Stomach (tissue), 9 donors: ENCODE data around the gene PRKD1. TPM values are rescaled to one million over a fixed set of nuclear protein-coding genes. Genes with fewer than 3 reads are reported as not detected.

Source experiments
- DNase-seq, 2 donors: peaks; one replicate each; pipeline versions ENCODE4 v3.0.0 to v3.0.0-alpha.2; 2013 to 2019
- H3K27ac ChIP-seq, 5 donors: fragments of 200-600 bp in 4 of 5; sonication (generic) in 4 of 5; one replicate each; pipeline ENCODE4 v1.5.1; 2013 to 2019; ENCODE audit warnings: mild to moderate bottlenecking in 1 of 5, moderate library complexity in 1 of 5
- H3K27me3 ChIP-seq, 3 donors: fragments of 200-600 bp; sonication (generic); one replicate each; pipeline ENCODE4 v1.5.1; 2017 to 2019; ENCODE audit warnings: mixed run types in 1 of 3
- H3K36me3 ChIP-seq, 4 donors: fragments of 200-600 bp; sonication (generic); 1 replicate in 3 of 4; 2 replicates in 1 of 4; pipeline ENCODE4 v1.5.1; 2016 to 2019
- H3K4me1 ChIP-seq, 4 donors: fragments of 200-600 bp; sonication (generic); one replicate each; pipeline ENCODE4 v1.5.1; 2016 to 2019
- H3K4me3 ChIP-seq, 4 donors: fragments of 200-600 bp; sonication (generic) in 3 of 4; one replicate each; pipeline ENCODE4 v1.5.1; 2016 to 2019; ENCODE audit warnings: mild to moderate bottlenecking in 1 of 4
- H3K9me3 ChIP-seq, 4 donors: fragments of 200-600 bp; sonication (generic); one replicate each; pipeline ENCODE4 v1.5.1; 2016 to 2019
- CTCF ChIP-seq, 7 experiments: fragments of 450-650 bp in 4 of 7; fragments of 200-600 bp in 3 of 7; sonication (generic) in 3 of 7; IDR thresholded peaks; one replicate each; pipeline ENCODE4 v1.5.1; 2016 to 2019; ENCODE audit warnings: antibody characterized with exemption in 7 of 7, control low read depth in 2 of 7, mild to moderate bottlenecking in 1 of 7
- EP300 ChIP-seq: sonication (generic); formaldehyde crosslinking; IDR thresholded peaks from one replicate; pipeline ENCODE4 v1.6.1; 2017; ENCODE audit warnings: antibody characterized with exemption
- POLR2A ChIP-seq, 4 donors: fragments of 450-650 bp; IDR thresholded peaks; one replicate each; pipeline ENCODE4 v1.6.1; 2016; ENCODE audit warnings: antibody characterized with exemption in 4 of 4, control low read depth in 2 of 4, mild to moderate bottlenecking in 1 of 4, moderate library complexity in 1 of 4
- POLR2AphosphoS5 ChIP-seq, 3 donors: sonication (generic); formaldehyde crosslinking; IDR thresholded peaks; one replicate each; pipeline ENCODE4 v1.6.1; 2016; ENCODE audit warnings: antibody characterized with exemption in 3 of 3
- WGBS, 5 donors: extraction: QIAGEN DNeasy Blood & Tissue Kit in 3 of 5; methylation state at CpG; one replicate each; pipeline versions ENCODE4 v1.1.5 to v1.1.7; 2013 to 2018; 5-methylcytosine and 5-hydroxymethylcytosine counted together
- intact Hi-C: fragments of 100-400 bp; cut with DNase I; formaldehyde crosslinking; loops from one replicate; pipeline ENCODE4 v1.15.1; 2023; ENCODE audit warnings: low total_unique reads
- polyA plus RNA-seq, 3 donors: library from polyadenylated mRNA; stranded (reverse); fragments of 200-250 nt; gene quantifications; one replicate each; pipeline ENCODE4 v1.2.3, GENCODE V29; 2013
- total RNA-seq, 5 donors: library from RNA; depleted of rRNA; stranded (reverse); fragments of >200 nt; gene quantifications; one replicate each; pipeline versions ENCODE4 v1.1.0 to v1.2.3, GENCODE V29; 2014 to 2016
- donor health status: healthy with polysubstance abuse.
- donor health status: Bipolar disorder and iron deficiency.
- donor health status: healthy.

Gene PRKD1
- total and polyA plus RNA-seq, 8 donors = 1.6 to 26.6 (median 4.9) TPM

- intact Hi-C loops = no loop called here
- DNase-seq = no peak
- Histone ChIP-seq H3K27ac (no peak overlapping the region), H3K9me3 (no peaks in the 10 kb centered on the region), H3K36me3 (no peaks in the 10 kb centered on the region), H3K4me3 (no peak overlapping the region), H3K27me3 (no peaks in the 10 kb centered on the region), H3K4me1 (no peaks in the 10 kb centered on the region)
- TF ChIP-seq POLR2A (IDR thresholded peaks at IDR 0.05) (no peak), POLR2AphosphoS5 (IDR thresholded peaks at IDR 0.05) (no peak), CTCF (IDR thresholded peaks at IDR 0.05) (no peak), EP300 (no peak)
These were observed 310.7 kb downstream of the PRKD1 start for GRCh38 chr14:29616922-29617321.

GRCh38 chr14:29608861-29609260 lies 318.8 kb downstream of the PRKD1 start:
- DNase-seq = no peak
- WGBS, 5 donors = 84 to 92% (median 86%) methylated on average over 2 of the region's 2 CpGs

GRCh38 chr14:29607169-29607568 lies 320.5 kb downstream of the PRKD1 start:
- no peaks in the 10 kb centered on the region for H3K27me3 ChIP-seq
- no peak overlapping the region for H3K27ac ChIP-seq
- H3K36me3 ChIP-seq = no peaks in the 10 kb centered on the region
- intact Hi-C loops = no loop called here
- peak in 1 of 2 donors; percentile 38 for DNase-seq
- 27 to 71% (median 34%) methylated on average over 5 of the region's 5 CpGs for WGBS, 5 donors
- no peaks in the 10 kb centered on the region for H3K9me3 ChIP-seq
- H3K4me1 ChIP-seq = no peaks in the 10 kb centered on the region
- TF ChIP-seq POLR2A (IDR thresholded peaks at IDR 0.05) (no peak), EP300 (no peak), CTCF (IDR thresholded peaks at IDR 0.05) (no peak), POLR2AphosphoS5 (IDR thresholded peaks at IDR 0.05) (no peak)
- H3K4me3 ChIP-seq = no peak overlapping the region

More at GRCh38 chr14:29608861-29609260, 318.8 kb downstream of the PRKD1 start:
- Histone ChIP-seq H3K9me3 (no peaks in the 10 kb centered on the region), H3K36me3 (no peaks in the 10 kb centered on the region), H3K27me3 (no peaks in the 10 kb centered on the region), H3K27ac (no peak overlapping the region), H3K4me3 (no peak overlapping the region), H3K4me1 (no peaks in the 10 kb centered on the region)
- TF ChIP-seq POLR2AphosphoS5 (IDR thresholded peaks at IDR 0.05) = no peak
- TF ChIP-seq EP300 = no peak
- no peak for TF ChIP-seq POLR2A (IDR thresholded peaks at IDR 0.05)
- TF ChIP-seq CTCF (IDR thresholded peaks at IDR 0.05) = no peak
- intact Hi-C loops = no loop called here

- no peak for DNase-seq
- no peaks in the 10 kb centered on the region for H3K36me3 ChIP-seq
- TF ChIP-seq POLR2AphosphoS5 (IDR thresholded peaks at IDR 0.05) (no peak), EP300 (no peak), POLR2A (IDR thresholded peaks at IDR 0.05) (no peak), CTCF (IDR thresholded peaks at IDR 0.05) (no peak)
- WGBS, 5 donors = 85 to 90% (median 87%) methylated on average over 3 of the region's 3 CpGs
- H3K4me3 ChIP-seq = no peak overlapping the region
- no peaks in the 10 kb centered on the region for H3K4me1 ChIP-seq
- intact Hi-C loops = no loop called here
- H3K27ac ChIP-seq = no peak overlapping the region
- H3K9me3 ChIP-seq = no peaks in the 10 kb centered on the region
- H3K27me3 ChIP-seq = no peaks in the 10 kb centered on the region
These were observed 324.0 kb downstream of the PRKD1 start for GRCh38 chr14:29603696-29604095.
